Adrenal gland (tissue), 5 donors: Measurements from ENCODE around the gene SEPTIN8.

Experiments
- CTCF ChIP-seq, 6 experiments: fragments of 450-650 bp in 4 of 6; fragments of 200-600 bp in 2 of 6; sonication (generic) in 1 of 6; IDR thresholded peaks; 1 replicate in 5 of 6; 2 replicates in 1 of 6; pipeline versions ENCODE4 v1.5.1 to v1.8.0; 2016 to 2021; ENCODE audit warnings: antibody characterized with exemption in 6 of 6, mild to moderate bottlenecking in 2 of 6, moderate library complexity in 1 of 6
- POLR2A ChIP-seq, 2 donors: fragments of 450-650 bp; IDR thresholded peaks; one replicate each; pipeline ENCODE4 v1.6.1; 2017; ENCODE audit warnings: antibody characterized with exemption in 2 of 2, mild to moderate bottlenecking in 2 of 2, moderate library complexity in 1 of 2
- donor health status: DM: no; HTN: no; CAD: no.

- TF ChIP-seq POLR2A (IDR thresholded peaks at IDR 0.05) (no peak), CTCF (IDR thresholded peaks at IDR 0.05) (no peak)
These were observed 13.6 kb downstream of the SEPTIN8 start for GRCh38 chr5:132763181-132764036.
